Mammary microvascular endothelial cell (primary cell): ENCODE measurements around the gene PALD1. TPM values are rescaled to one million over a fixed set of nuclear protein-coding genes. Genes with fewer than 3 reads are reported as not detected.

Source experiments
- total RNA-seq: library from RNA; depleted of rRNA; stranded (reverse); fragments of >200 nt; gene quantifications from 2 replicates; pipeline ENCODE4 v1.2.3, GENCODE V29; 2015

Gene PALD1
- total RNA-seq: 31.8 and 32.5 TPM in 2 replicates

DNA sequence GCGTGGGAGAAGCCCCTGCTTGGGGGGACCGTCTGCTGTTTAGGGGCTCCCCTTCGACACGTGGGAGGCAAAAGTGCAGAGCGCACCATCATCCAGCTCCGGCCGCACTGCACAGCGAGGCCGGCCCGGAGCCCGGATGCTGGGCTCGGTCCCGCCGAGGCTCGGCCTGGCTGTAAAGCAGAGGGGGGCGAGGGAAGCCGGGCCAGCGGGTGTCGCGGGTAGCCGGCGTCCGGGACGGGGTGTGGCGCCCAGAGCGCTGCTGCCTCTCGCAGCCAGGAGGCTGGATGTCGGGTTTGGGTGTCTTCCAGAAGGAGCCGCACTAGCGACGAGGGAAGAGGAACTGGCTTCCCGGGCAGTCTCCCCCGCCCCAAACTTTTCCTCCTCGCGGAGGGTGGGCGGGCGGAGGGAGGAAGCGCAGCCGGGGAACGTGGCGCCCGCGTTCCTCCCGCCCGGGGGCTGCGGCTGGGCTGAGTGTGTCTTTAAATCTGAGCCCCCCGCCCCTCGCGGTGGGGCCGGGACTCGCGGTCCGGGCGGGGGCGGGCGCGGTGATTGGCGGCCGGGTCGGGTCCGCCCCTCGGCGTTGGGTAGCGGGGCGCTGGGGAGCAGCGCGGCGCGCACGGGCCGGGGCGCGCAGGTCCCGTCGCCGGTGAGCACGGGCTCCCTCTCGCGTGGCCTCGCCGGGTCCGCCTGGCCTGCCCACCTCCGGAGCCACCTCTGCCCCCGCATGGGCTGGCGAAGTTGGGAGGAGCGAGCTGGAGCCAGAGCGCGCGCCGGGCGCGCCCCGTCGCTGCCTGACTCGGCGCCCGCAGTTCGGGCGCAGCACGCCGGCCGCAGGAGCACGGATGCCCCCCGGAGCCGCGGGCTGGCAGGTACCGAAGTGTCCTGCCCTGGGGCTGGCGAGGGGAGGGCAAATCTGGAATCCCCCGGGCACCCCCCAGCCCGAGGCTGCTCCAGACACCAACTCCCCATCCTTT lies at the start of gene PALD1:
PALD1 (plus strand) TSS at position 577 of the 974 bp plus-strand sequence. CDS start 47,185 bp downstream, outside the sequence.

DNA sequence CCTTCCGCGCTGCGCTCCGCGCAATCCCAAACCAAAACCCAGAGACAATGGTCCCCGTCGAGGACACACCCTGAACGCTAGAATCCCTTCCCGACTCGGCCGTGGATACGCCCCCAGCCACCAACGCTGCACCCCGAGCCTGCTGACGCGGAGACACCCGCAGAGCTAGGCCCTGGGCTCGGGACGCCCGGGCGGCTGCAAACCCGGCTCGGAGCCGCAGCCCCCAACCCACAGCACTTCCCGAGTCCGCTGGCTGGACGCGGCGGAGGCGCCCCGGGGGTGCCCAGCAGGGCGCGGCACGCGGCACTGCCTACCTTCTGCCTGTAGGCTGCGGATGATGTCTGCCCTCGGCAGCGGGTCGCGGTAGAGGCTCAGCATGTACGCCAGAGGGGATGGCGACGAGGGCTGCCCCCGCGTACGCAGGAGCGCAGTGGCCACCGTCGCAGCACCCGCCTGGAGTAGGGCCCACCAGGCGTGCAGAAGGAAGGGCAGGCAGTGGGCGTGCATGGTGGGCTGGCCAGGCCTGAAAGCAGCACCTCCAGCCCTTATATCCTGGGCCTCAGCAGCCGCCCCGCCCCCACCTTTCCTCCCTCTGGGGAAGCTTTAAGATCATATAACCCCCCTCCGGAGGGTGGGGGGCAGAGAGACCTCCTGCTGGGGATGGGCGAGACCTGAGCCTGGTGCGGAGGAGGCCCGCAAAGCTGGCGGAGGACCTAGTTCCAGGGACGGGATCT lies 37.2 kb upstream of the PALD1 start, which contains the start of gene NODAL:
NODAL (minus strand) TSS at position 521 of the 734 bp plus-strand sequence; CDS start at position 507, 14 bp downstream.

DNA sequence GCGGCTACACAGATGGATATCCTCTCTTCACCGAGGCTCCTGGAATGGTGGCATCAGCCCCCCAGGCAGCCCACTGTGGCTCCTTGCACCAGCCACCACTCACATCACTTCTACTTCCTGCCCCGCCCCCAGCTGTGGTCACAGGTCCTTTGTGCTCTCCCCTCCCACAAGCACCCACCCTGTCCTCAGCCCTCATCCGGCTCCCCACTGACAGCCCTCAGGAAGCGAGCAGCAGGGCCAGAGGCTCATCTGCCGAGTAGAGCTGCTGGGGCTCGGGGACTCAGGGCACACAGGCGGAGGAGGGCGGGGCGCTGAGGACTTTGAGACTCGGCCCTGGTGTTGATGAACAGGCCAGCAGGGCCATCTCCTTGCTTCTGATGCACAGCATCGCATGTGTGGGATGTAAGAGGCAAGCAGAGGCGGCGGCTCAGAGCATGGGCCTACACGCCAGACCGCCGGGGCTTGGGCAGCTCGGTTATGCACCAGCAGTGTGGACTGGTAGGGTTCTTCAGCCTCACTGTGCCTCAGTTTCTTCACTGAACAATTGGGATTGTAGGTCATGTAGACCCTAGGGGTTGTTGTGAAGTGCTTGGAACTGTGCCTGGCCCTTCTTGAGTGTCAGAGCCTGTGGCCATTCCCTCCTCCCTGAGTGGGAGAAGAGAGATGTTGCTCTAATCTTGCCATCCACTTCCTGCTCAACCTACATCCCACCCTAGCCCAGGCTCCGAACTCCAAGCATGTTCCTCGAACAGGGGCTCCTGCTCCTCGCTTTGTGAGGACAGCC lies 124.3 kb downstream of the PALD1 start, which contains the start of gene PRF1:
PRF1 (minus strand) TSS at position 77 of the 784 bp plus-strand sequence. CDS start 1,839 bp downstream, outside the sequence.

Other genes starting within 250 kb of the PALD1 start
- 195 and 198 TPM in 2 replicates for gene PPA1, start 245.3 kb upstream of the PALD1 start, total RNA-seq
- not detected in 2 replicates for gene NPFFR1, start 194.8 kb upstream of the PALD1 start, total RNA-seq
- 7.7 and 13.9 TPM in 2 replicates for gene LRRC20, start 96.1 kb upstream of the PALD1 start, total RNA-seq
- gene EIF4EBP2, start 74.6 kb upstream of the PALD1 start, total RNA-seq: 20.7 and 21.8 TPM in 2 replicates
- gene NODAL, start 37.1 kb upstream of the PALD1 start, total RNA-seq: not detected in 2 replicates
- gene PRF1, start 124.0 kb downstream of the PALD1 start, total RNA-seq: not detected in 2 replicates
- gene ADAMTS14, start 193.7 kb downstream of the PALD1 start, total RNA-seq: not detected in 2 replicates